SK-N-SH (cell line): ENCODE results near the gene OSBP2. TPM values are rescaled to one million over a fixed set of nuclear protein-coding genes. Genes with fewer than 3 reads are reported as not detected.

Experiments used
- CTCF ChIA-PET: fragments of 300-600, 350-600 bp; formaldehyde crosslinking; extraction: SDS; loops from one replicate; lab custom pipeline; 2021; lab: Yijun Ruan, JAX
- POLR2A ChIA-PET: fragments of 350-600 bp; sonication (Branson Sonifier 250); formaldehyde crosslinking; extraction: SDS; loops from one replicate; lab custom pipeline; 2020; ENCODE audit warnings: antibody characterized with exemption, inconsistent platforms; lab: Yijun Ruan, JAX
- DNase-seq: peaks from one replicate; pipeline ENCODE4 v3.0.0; 2012
- H2AFZ ChIP-seq: fragments of 200-600 bp; sonication (generic); 2 replicates; pipeline ENCODE4 v1.8.1; 2016; ENCODE audit warnings: antibody characterized with exemption, mild to moderate bottlenecking, low read depth
- H3F3A ChIP-seq: fragments of 200-600 bp; sonication (generic); replicated peaks from 2 replicates; pipeline ENCODE3; 2016; ENCODE audit warnings: antibody characterized with exemption, mild to moderate bottlenecking; ENCODE audit not compliant: insufficient read depth
- H3K27ac ChIP-seq, 2 experiments: fragments of 200-500 bp in 1 of 2; fragments of 200-600 bp in 1 of 2; sonication (Bioruptor generic) in 1 of 2; sonication (generic), shearing (Covaris generic) in 1 of 2; 2 replicates each; pipeline versions ENCODE4 v1.5.1 to v1.6.1; 2014 to 2016; ENCODE audit warnings: low read depth in 2 of 2, inconsistent platforms in 1 of 2, low read length in 1 of 2, mild to moderate bottlenecking in 1 of 2, mixed read lengths in 1 of 2
- H3K27me3 ChIP-seq: fragments of 200-600 bp; sonication (generic), shearing (Covaris generic); 2 replicates; pipeline ENCODE4 v1.6.1; 2016; ENCODE audit warnings: mixed run types; ENCODE audit not compliant: insufficient read depth
- H3K36me3 ChIP-seq, 2 experiments: fragments of 200-500 bp in 1 of 2; fragments of 200-600 bp in 1 of 2; sonication (Bioruptor generic) in 1 of 2; sonication (generic) in 1 of 2; replicated peaks in 1 of 2; 2 replicates each; pipeline versions ENCODE3 to v1.5.1; 2014 to 2016; ENCODE audit warnings: low read length in 1 of 2, mild to moderate bottlenecking in 1 of 2; ENCODE audit not compliant: insufficient read depth in 2 of 2, control insufficient read depth in 1 of 2
- H3K4me1 ChIP-seq, 2 experiments: fragments of 200-500 bp in 1 of 2; fragments of 200-600 bp in 1 of 2; sonication (Bioruptor generic) in 1 of 2; sonication (generic), shearing (Covaris generic) in 1 of 2; 2 replicates each; pipeline versions ENCODE4 v1.5.1 to v1.6.1; 2014 to 2016; ENCODE audit warnings: low read depth in 1 of 2, low read length in 1 of 2, mixed run types in 1 of 2; ENCODE audit not compliant: insufficient read depth in 2 of 2, control insufficient read depth in 1 of 2
- H3K4me2 ChIP-seq: fragments of 200-600 bp; sonication (generic), shearing (Covaris generic); 2 replicates; pipeline ENCODE4 v1.6.1; 2017; ENCODE audit warnings: mixed run types
- H3K4me3 ChIP-seq, 2 experiments: fragments of 200-500 bp in 1 of 2; fragments of 200-600 bp in 1 of 2; sonication (Bioruptor generic) in 1 of 2; sonication (generic), shearing (Covaris generic) in 1 of 2; 2 replicates each; pipeline versions ENCODE4 v1.5.1 to v1.8.1; 2014 to 2016; ENCODE audit warnings: low read depth in 2 of 2, inconsistent platforms in 1 of 2, low read length in 1 of 2, mild to moderate bottlenecking in 1 of 2, mixed read lengths in 1 of 2, moderate library complexity in 1 of 2
- H3K79me2 ChIP-seq: fragments of 200-600 bp; sonication (generic); 2 replicates; pipeline ENCODE4 v1.8.1; 2017; ENCODE audit warnings: mild to moderate bottlenecking; ENCODE audit not compliant: insufficient read depth
- H3K9ac ChIP-seq: fragments of 200-600 bp; sonication (generic); 2 replicates; pipeline ENCODE4 v1.6.1; 2017; ENCODE audit warnings: mixed run types
- H3K9me2 ChIP-seq: fragments of 200-600 bp; sonication (generic); 2 replicates; pipeline ENCODE4 v1.6.1; 2017; ENCODE audit warnings: mixed run types
- H3K9me3 ChIP-seq: fragments of 200-600 bp; sonication (generic); 2 replicates; pipeline ENCODE4 v1.6.1; 2017; ENCODE audit warnings: mixed run types, mild to moderate bottlenecking, moderate library complexity
- H4K20me1 ChIP-seq: fragments of 200-600 bp; sonication (generic); 2 replicates; pipeline ENCODE4 v1.6.1; 2017; ENCODE audit warnings: mild to moderate bottlenecking, mixed run types; ENCODE audit not compliant: insufficient read depth
- FOSL2 ChIP-seq: IDR thresholded peaks from 2 replicates; pipeline ENCODE4 v1.4.0; 2012; ENCODE audit warnings: low read depth, mild to moderate bottlenecking, moderate library complexity, borderline replicate concordance
- GABPA ChIP-seq: IDR thresholded peaks from 2 replicates; pipeline ENCODE4 v1.4.0; 2012; ENCODE audit warnings: low read depth, mild to moderate bottlenecking
- GATA2 ChIP-seq: sonication (generic); formaldehyde crosslinking; IDR thresholded peaks from 2 replicates; pipeline ENCODE4 v1.5.0; 2020; ENCODE audit warnings: mild to moderate bottlenecking, missing genetic modification reagents
- JUND ChIP-seq: IDR thresholded peaks from 2 replicates; pipeline ENCODE4 v1.4.0; 2012
- MEF2A ChIP-seq: IDR thresholded peaks from 2 replicates; pipeline ENCODE4 v1.4.0; 2012; ENCODE audit warnings: low read depth, borderline replicate concordance
- MXI1 ChIP-seq: IDR thresholded peaks from 2 replicates; pipeline ENCODE4 v1.6.1; 2012; ENCODE audit warnings: mild to moderate bottlenecking, low read depth, low read length, improper control_type of control experiment
- RAD21 ChIP-seq: IDR thresholded peaks from 2 replicates; pipeline ENCODE4 v1.6.1; 2012; ENCODE audit warnings: mild to moderate bottlenecking, low read length
- RCOR1 ChIP-seq: fragments of 150-350 bp; IDR thresholded peaks from 2 replicates; pipeline ENCODE4 v1.6.1; 2017; ENCODE audit warnings: antibody characterized with exemption, low read length
- SMC3 ChIP-seq: IDR thresholded peaks from 2 replicates; pipeline ENCODE4 v1.6.1; 2012; ENCODE audit warnings: low read depth, low read length, improper control_type of control experiment
- TAF1 ChIP-seq: IDR thresholded peaks from 2 replicates; pipeline ENCODE4 v1.6.1; 2012; ENCODE audit warnings: low read depth, mild to moderate bottlenecking, low read length, moderate library complexity, borderline replicate concordance
- WGBS: methylation state at CpG from one replicate; pipeline ENCODE4 v1.1.6; 2017; ENCODE audit warnings: low lambda C conversion rate; 5-methylcytosine and 5-hydroxymethylcytosine counted together
- polyA plus RNA-seq, 3 experiments: library from polyadenylated mRNA; depleted of rRNA; stranded (reverse); fragments of >200 nt; gene quantifications; 2 replicates each; pipeline ENCODE4 v1.2.3, GENCODE V29; 2012
- TF ChIP-seq, protein P1 (sequence below): fragments of 150-350 bp; IDR thresholded peaks from 2 replicates; pipeline ENCODE4 v1.6.1; 2016; ENCODE audit warnings: mild to moderate bottlenecking, low read depth, low read length
- TF ChIP-seq, protein P2 (sequence below): IDR thresholded peaks from 2 replicates; pipeline ENCODE4 v1.4.0; 2012; ENCODE audit warnings: low read depth, borderline replicate concordance
- TF ChIP-seq, protein P3 (sequence below): IDR thresholded peaks from 2 replicates; pipeline ENCODE4 v1.4.0; 2012; ENCODE audit warnings: low read depth
- TF ChIP-seq, protein P4 (sequence below): IDR thresholded peaks from 2 replicates; pipeline ENCODE4; 2012
- TF ChIP-seq, protein P5 (sequence below): IDR thresholded peaks from 2 replicates; pipeline ENCODE4 v1.4.0; 2012; ENCODE audit warnings: low read depth, borderline replicate concordance

Gene OSBP2
- polyA plus RNA-seq, 1 of the 3 experiments (the other 2 are of a cell fraction) = 3.1 TPM

DNA sequence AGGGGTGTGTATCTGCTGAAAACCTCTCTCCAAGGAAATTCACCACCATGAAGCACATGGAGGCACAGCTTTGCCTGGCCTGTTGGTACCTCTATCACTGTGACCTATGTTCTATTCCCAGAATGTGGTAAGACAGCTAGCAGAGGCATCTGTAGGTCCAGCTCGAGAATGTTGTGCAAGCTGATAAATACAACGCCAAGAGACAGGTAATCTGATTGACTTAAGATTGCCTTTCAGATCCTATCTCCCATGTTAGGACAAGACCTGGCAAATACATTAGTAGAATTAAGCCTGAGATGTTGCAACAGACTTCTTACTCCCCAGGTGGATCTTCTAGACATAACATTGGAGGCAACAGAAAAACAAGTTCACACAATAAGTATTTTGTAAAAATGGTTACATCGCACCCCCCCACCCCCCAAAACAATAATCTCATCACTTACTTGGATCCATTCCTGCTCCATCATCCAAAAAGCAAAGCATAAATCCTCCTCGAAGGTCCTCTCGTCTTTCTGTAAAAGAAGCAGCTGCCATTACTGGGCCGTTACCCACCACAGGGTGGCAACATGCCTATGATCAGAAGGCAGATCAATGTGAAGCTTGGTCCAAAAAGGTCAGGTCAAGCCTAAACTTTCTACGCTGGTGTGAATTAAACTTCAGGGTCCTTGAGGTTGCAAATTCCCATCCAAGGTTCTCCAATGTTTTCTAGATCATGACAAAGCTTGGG, 255.4 kb downstream of the OSBP2 start:
- H3K27me3 ChIP-seq = no peaks in the 10 kb centered on the region
- H3K9ac ChIP-seq = no peak overlapping the region
- H2AFZ ChIP-seq = no peak overlapping the region
- ChIA-PET CTCF (interaction anchor here (0.6 to 3.1 kb wide), 4 partner anchors 135 to 199 kb away, joined by 3 to 34 read pairs (median 4); no protein-coding TSS in a partner anchor), POLR2A (interaction anchor here (0.7 kb wide), 1 partner anchor 131 kb away, joined by 3 read pairs; the partner anchor contains the start of gene SMTN)
- no peaks in the 10 kb centered on the region for H3F3A ChIP-seq
- H4K20me1 ChIP-seq = no peaks in the 10 kb centered on the region
- H3K4me1 ChIP-seq = peaks cover 0 to 12% of the 10 kb centered on the region in 2 experiments; a peak in 1 of 4 replicates
- TF ChIP-seq, protein P1, sequence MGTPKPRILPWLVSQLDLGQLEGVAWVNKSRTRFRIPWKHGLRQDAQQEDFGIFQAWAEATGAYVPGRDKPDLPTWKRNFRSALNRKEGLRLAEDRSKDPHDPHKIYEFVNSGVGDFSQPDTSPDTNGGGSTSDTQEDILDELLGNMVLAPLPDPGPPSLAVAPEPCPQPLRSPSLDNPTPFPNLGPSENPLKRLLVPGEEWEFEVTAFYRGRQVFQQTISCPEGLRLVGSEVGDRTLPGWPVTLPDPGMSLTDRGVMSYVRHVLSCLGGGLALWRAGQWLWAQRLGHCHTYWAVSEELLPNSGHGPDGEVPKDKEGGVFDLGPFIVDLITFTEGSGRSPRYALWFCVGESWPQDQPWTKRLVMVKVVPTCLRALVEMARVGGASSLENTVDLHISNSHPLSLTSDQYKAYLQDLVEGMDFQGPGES = no peak
- H3K9me3 ChIP-seq = no peaks in the 10 kb centered on the region
- H3K79me2 ChIP-seq = no peaks in the 10 kb centered on the region
- no peak overlapping the region for H3K27ac ChIP-seq
- H3K9me2 ChIP-seq = no peaks in the 10 kb centered on the region
- H3K36me3 ChIP-seq = peaks cover 23 to 77% of the 10 kb centered on the region in 2 experiments
- DNase-seq = no peak
- no peak overlapping the region for H3K4me3 ChIP-seq
- WGBS = 96% methylated on average over 7 of the region's 7 CpGs
- no peak overlapping the region for H3K4me2 ChIP-seq

DNA sequence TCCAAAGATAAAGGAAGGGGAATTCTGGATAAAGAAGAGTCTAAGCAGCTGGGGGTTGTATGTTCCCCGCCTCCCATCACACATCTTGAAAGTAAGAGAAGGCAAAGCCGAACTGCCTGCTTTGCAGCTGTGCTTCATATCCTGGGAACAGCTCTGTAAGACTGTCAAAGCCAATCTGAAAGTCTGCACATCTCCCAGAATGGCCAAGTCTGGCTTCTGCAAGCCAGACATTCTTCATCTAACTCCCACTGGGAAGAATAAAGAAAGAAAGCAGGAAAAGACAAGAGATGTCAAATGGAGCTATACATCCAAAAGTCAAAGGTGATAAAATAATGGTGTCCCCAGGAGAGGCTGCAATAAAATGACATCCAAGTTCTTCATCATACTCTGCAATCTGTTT, 258.5 kb downstream of the OSBP2 start:
- H3K27ac ChIP-seq = no peak overlapping the region
- no peaks in the 10 kb centered on the region for H3K9me3 ChIP-seq
- no peak overlapping the region for H3K4me3 ChIP-seq
- H3K9ac ChIP-seq = no peak overlapping the region
- DNase-seq = no peak
- H4K20me1 ChIP-seq = no peaks in the 10 kb centered on the region
- no peaks in the 10 kb centered on the region for H3K9me2 ChIP-seq
- ChIA-PET CTCF (interaction anchor here (0.9 kb wide), 1 partner anchor 136 kb away, joined by 3 read pairs; no protein-coding TSS in a partner anchor), POLR2A (no interaction called here)
- H3K79me2 ChIP-seq = no peaks in the 10 kb centered on the region; the same call in 1 of the 2 replicates
- no peaks in the 10 kb centered on the region for H3K27me3 ChIP-seq
- H2AFZ ChIP-seq = no peak overlapping the region
- no peaks in the 10 kb centered on the region for H3F3A ChIP-seq
- H3K4me1 ChIP-seq = no peaks in the 10 kb centered on the region
- no peak overlapping the region for H3K4me2 ChIP-seq
- TF ChIP-seq RCOR1 (no peak), FOSL2 (no peak), TAF1 (no peak)
- TF ChIP-seq, protein P2, sequence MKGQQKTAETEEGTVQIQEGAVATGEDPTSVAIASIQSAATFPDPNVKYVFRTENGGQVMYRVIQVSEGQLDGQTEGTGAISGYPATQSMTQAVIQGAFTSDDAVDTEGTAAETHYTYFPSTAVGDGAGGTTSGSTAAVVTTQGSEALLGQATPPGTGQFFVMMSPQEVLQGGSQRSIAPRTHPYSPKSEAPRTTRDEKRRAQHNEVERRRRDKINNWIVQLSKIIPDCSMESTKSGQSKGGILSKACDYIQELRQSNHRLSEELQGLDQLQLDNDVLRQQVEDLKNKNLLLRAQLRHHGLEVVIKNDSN = no peak
- TF ChIP-seq, protein P1 = no peak
- WGBS = 93% methylated on average over 2 of the region's 2 CpGs
- peaks cover 18 to 54% of the 10 kb centered on the region in 2 experiments for H3K36me3 ChIP-seq

DNA sequence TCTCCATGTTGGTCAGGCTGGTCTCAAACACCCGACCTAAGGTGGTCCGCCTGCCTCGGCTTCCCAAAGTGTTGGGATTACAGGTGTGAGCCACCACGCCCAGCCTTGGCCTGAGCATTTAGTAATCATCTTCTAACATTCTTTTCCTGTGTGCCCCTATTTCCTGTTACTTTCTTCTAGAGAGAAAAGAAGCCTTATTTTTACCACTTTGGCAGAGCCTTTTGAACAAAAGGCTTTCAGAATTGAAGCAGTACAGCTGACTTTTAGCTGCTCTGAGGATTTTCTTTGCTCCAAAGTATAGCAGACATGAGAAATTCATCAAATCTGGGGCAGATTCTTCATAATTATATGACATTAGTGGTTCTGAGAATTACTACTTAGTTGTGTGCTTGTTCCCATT, 260.5 kb downstream of the OSBP2 start:
- WGBS = 95% methylated on average over 4 of the region's 4 CpGs
- POLR2A ChIA-PET = no interaction called here
- TF ChIP-seq, protein P3, sequence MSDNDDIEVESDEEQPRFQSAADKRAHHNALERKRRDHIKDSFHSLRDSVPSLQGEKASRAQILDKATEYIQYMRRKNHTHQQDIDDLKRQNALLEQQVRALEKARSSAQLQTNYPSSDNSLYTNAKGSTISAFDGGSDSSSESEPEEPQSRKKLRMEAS = no peak
- TF ChIP-seq GABPA = no peak
- no peak for TF ChIP-seq GATA2 (CRISPR knock-in tag)
- no peak for TF ChIP-seq SMC3
- no peak for TF ChIP-seq MXI1
- TF ChIP-seq, protein P4, sequence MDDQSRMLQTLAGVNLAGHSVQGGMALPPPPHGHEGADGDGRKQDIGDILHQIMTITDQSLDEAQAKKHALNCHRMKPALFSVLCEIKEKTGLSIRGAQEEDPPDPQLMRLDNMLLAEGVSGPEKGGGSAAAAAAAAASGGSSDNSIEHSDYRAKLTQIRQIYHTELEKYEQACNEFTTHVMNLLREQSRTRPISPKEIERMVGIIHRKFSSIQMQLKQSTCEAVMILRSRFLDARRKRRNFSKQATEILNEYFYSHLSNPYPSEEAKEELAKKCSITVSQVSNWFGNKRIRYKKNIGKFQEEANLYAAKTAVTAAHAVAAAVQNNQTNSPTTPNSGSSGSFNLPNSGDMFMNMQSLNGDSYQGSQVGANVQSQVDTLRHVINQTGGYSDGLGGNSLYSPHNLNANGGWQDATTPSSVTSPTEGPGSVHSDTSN = no peak
- no peak for TF ChIP-seq MEF2A
- no peak for TF ChIP-seq RAD21
- no peak for TF ChIP-seq JUND
- TF ChIP-seq, protein P5, sequence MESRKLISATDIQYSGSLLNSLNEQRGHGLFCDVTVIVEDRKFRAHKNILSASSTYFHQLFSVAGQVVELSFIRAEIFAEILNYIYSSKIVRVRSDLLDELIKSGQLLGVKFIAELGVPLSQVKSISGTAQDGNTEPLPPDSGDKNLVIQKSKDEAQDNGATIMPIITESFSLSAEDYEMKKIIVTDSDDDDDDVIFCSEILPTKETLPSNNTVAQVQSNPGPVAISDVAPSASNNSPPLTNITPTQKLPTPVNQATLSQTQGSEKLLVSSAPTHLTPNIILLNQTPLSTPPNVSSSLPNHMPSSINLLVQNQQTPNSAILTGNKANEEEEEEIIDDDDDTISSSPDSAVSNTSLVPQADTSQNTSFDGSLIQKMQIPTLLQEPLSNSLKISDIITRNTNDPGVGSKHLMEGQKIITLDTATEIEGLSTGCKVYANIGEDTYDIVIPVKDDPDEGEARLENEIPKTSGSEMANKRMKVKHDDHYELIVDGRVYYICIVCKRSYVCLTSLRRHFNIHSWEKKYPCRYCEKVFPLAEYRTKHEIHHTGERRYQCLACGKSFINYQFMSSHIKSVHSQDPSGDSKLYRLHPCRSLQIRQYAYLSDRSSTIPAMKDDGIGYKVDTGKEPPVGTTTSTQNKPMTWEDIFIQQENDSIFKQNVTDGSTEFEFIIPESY = no peak

More for the DNA sequence above, 260.5 kb downstream of the OSBP2 start:
- no peaks in the 10 kb centered on the region for H3K9me3 ChIP-seq
- H3K9me2 ChIP-seq = no peaks in the 10 kb centered on the region
- no peak overlapping the region for H3K4me2 ChIP-seq
- peaks cover 17 to 35% of the 10 kb centered on the region in 2 experiments for H3K36me3 ChIP-seq
- no peaks in the 10 kb centered on the region for H3F3A ChIP-seq
- no peaks in the 10 kb centered on the region for H3K4me1 ChIP-seq
- H3K9ac ChIP-seq = no peak overlapping the region
- H3K4me3 ChIP-seq = no peak overlapping the region
- peaks cover 4% of the 10 kb centered on the region for H3K79me2 ChIP-seq
- H3K27me3 ChIP-seq = no peaks in the 10 kb centered on the region
- H2AFZ ChIP-seq = no peak overlapping the region
- H4K20me1 ChIP-seq = no peaks in the 10 kb centered on the region
- DNase-seq = no peak
- CTCF ChIA-PET = no interaction called here
- H3K27ac ChIP-seq = no peak overlapping the region
